ENCODE measurements around the gene STXBP6.

The STXBP6 gene

GRCh38 chr14:25004389-25004809 lies 45.5 kb downstream of the STXBP6 start:
- H3K4me1 ChIP-seq, result no peaks in the 10 kb centered on the region
- intact Hi-C loops (cut with DNase I; ENCODE audit: low total_unique reads), result no loop called here
- H3K4me3 ChIP-seq, result no peak overlapping the region
- H3K9me3 ChIP-seq, result no peaks in the 10 kb centered on the region
- no peak overlapping the region for H3K27ac ChIP-seq
- no peak for DNase-seq
- no peaks in the 10 kb centered on the region for H3K36me3 ChIP-seq
- no peaks in the 10 kb centered on the region for H3K27me3 ChIP-seq
- TF ChIP-seq CTCF (IDR thresholded peaks at IDR 0.05), result no peak

DNA sequence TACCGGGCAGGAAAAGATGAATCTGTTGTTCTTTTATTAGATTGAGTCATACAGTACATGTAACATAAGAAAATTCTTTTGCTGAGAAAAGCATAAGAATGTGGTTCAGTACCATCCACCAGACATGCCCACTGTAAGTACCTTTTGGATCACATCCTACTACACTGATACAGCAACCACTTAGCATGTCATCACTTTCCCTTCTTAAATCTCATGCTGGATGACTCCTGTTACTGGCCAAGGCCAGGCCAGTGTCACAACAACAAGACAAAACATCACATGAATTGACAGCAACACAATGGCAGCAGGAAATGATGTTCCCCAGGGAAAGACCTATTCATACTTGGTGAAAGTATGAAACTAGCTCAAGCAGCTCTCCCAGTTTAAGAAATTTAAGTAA lies 46.4 kb downstream of the STXBP6 start:
- intact Hi-C loops (cut with DNase I; ENCODE audit: low total_unique reads), result no loop called here
- H3K27ac ChIP-seq, result no peak overlapping the region
- DNase-seq, result no peak
- TF ChIP-seq CTCF (IDR thresholded peaks at IDR 0.05), result no peak
- no peaks in the 10 kb centered on the region for H3K27me3 ChIP-seq
- no peak overlapping the region for H3K4me3 ChIP-seq
- no peaks in the 10 kb centered on the region for H3K36me3 ChIP-seq
- H3K9me3 ChIP-seq, result no peaks in the 10 kb centered on the region
- H3K4me1 ChIP-seq, result no peaks in the 10 kb centered on the region

GRCh38 chr14:25001601-25002000 lies 48.3 kb downstream of the STXBP6 start:
- intact Hi-C loops (cut with DNase I; ENCODE audit: low total_unique reads), result no loop called here
- Histone ChIP-seq H3K27me3 (no peaks in the 10 kb centered on the region), H3K27ac (no peak overlapping the region)

GRCh38 chr14:25001156-25001555 lies 48.8 kb downstream of the STXBP6 start:
- no peaks in the 10 kb centered on the region for H3K4me1 ChIP-seq
- H3K4me3 ChIP-seq, result no peak overlapping the region
- no peak for TF ChIP-seq CTCF (IDR thresholded peaks at IDR 0.05)
- no peaks in the 10 kb centered on the region for H3K36me3 ChIP-seq
- no peaks in the 10 kb centered on the region for H3K27me3 ChIP-seq
- no peak for DNase-seq
- intact Hi-C loops (cut with DNase I; ENCODE audit: low total_unique reads), result no loop called here
- no peaks in the 10 kb centered on the region for H3K9me3 ChIP-seq
- no peak overlapping the region for H3K27ac ChIP-seq

More at GRCh38 chr14:25001601-25002000, 48.3 kb downstream of the STXBP6 start:
- H3K36me3 ChIP-seq, result no peaks in the 10 kb centered on the region
- no peaks in the 10 kb centered on the region for H3K4me1 ChIP-seq
- H3K4me3 ChIP-seq, result no peak overlapping the region
- no peak for DNase-seq
- no peaks in the 10 kb centered on the region for H3K9me3 ChIP-seq
- TF ChIP-seq CTCF (IDR thresholded peaks at IDR 0.05), result no peak

DNA sequence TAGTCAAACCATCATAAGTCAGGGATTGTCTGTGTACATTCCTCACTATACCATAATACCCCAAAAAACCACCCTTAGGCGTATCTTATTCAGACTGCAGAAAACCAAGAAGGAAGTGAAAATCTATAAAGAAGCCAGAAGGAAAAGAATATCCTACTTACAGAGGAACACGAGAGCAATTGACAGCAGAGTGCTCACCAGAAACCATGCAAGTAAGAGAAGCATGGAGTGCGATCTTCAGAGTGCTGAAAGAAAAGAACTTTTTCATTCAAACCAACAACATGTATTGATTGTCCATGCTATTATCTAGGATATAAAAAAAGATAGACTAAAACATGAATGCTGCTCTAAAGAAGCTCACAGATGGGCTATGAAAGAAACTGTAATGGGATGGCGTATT lies 50.8 kb downstream of the STXBP6 start:
- TF ChIP-seq CTCF (IDR thresholded peaks at IDR 0.05), result no peak
- Histone ChIP-seq H3K9me3 (no peaks in the 10 kb centered on the region), H3K27me3 (no peaks in the 10 kb centered on the region), H3K4me1 (no peaks in the 10 kb centered on the region), H3K27ac (no peak overlapping the region), H3K36me3 (no peaks in the 10 kb centered on the region), H3K4me3 (no peak overlapping the region)
- DNase-seq, result no peak
- intact Hi-C loops (cut with DNase I; ENCODE audit: low total_unique reads), result no loop called here
